GM18951 (cell line): ENCODE measurements around the gene ZEB2.

Experiments used
- POLR2A ChIP-seq: IDR thresholded peaks from 4 replicates; pipeline ENCODE4 v1.6.1; 2011; ENCODE audit warnings: mild to moderate bottlenecking; ENCODE audit not compliant: insufficient read length, insufficient read depth; ENCODE audit errors: extremely low read depth
- in situ Hi-C: fragments of 300-500 bp; cut with MboI; formaldehyde crosslinking; loops from one replicate; pipeline ENCODE4 v1.12.0; 2022; ENCODE audit warnings: low sequenced_read_pairs, mixed read lengths, inconsistent platforms; ENCODE audit not compliant: unreplicated experiment

ZEB2 gene

GRCh38 chr2:144522176-144522896, 2.4 kb upstream of the ZEB2 start:
- in situ Hi-C loops: no loop called here
- TF ChIP-seq POLR2A: no peak

GRCh38 chr2:144521686-144522085, 1.8 kb upstream of the ZEB2 start:
- TF ChIP-seq POLR2A: no peak
- in situ Hi-C loops: no loop called here

- no peak for TF ChIP-seq POLR2A
- in situ Hi-C loops: no loop called here
These were observed 1.0 kb upstream of the ZEB2 start for GRCh38 chr2:144520756-144521487.

- in situ Hi-C loops: no loop called here
- TF ChIP-seq POLR2A: no peak
These were observed 354 bp downstream of the ZEB2 start for GRCh38 chr2:144519597-144519933.

- in situ Hi-C loops: no loop called here
- TF ChIP-seq POLR2A: no peak
These were observed 947 bp downstream of the ZEB2 start for GRCh38 chr2:144518748-144519596.

- in situ Hi-C loops: no loop called here
- no peak for TF ChIP-seq POLR2A
These were observed 1.8 kb downstream of the ZEB2 start for GRCh38 chr2:144517866-144518747.

GRCh38 chr2:144516981-144517865, 2.7 kb downstream of the ZEB2 start:
- no peak for TF ChIP-seq POLR2A
- in situ Hi-C loops: no loop called here

- in situ Hi-C loops: no loop called here
- TF ChIP-seq POLR2A: no peak
These were observed 3.4 kb downstream of the ZEB2 start for GRCh38 chr2:144516411-144516980.

- TF ChIP-seq POLR2A: no peak
- in situ Hi-C loops: no loop called here
These were observed 4.1 kb downstream of the ZEB2 start for GRCh38 chr2:144515696-144516410.

GRCh38 chr2:144515099-144515695, 4.7 kb downstream of the ZEB2 start:
- no peak for TF ChIP-seq POLR2A
- in situ Hi-C loops: no loop called here
